ENCODE data around the gene GPR151. TPM values are rescaled to one million over a fixed set of nuclear protein-coding genes. Genes with fewer than 3 reads are reported as not detected.

GPR151 gene
- not detected in 2 replicates for total RNA-seq (2012; rRNA removed)
- not detected in 2 replicates for polyA plus RNA-seq (2012; rRNA removed)
- not detected in 2 replicates for polyA plus RNA-seq (2012; cell fraction: cytosol; rRNA removed)
- not detected in 2 replicates for polyA plus RNA-seq (2012; cell fraction: nucleus; rRNA removed; ENCODE audit: low replicate concordance)
- not detected for Bru-seq, nascent RNA
- not detected for BruChase-seq, experiment 1, labeled RNA remaining after a 6-hour chase
- BruChase-seq, experiment 2, labeled RNA remaining after a 2-hour chase, result not detected
- long read RNA-seq, result 0 reads

GRCh38 chr5:146516151-146516475 is at the start of gene GPR151:
TSS of gene GPR151 (minus strand) at chr5:146516190. CDS start at chr5:146516113, 77 bp downstream.
- H3K27ac ChIP-seq (ENCODE audit: insufficient read depth, low read length), result no peak within 1 kb of the TSS
- H2BK15ac ChIP-seq (ENCODE audit: low read depth, low read length), result no peak within 1 kb of the TSS
- H3K4me1 ChIP-seq (ENCODE audit: control insufficient read depth, insufficient read depth, low read length), result no peaks in the 10 kb centered on the region
- BruUV-seq (replicated peaks), result no TSS peak
- in situ Hi-C loops (cut with MboI; ENCODE audit: low sequenced_read_pairs), result no loop called here
- WGBS, 2 experiments (ENCODE audit: extremely low coverage in 2 of 2, insufficient read length in 1 of 2), result no CpG with 5 or more reads among the region's 3 CpGs
- H4K91ac ChIP-seq (ENCODE audit: insufficient read depth, low read depth, low read length), result no peak within 1 kb of the TSS
- ATAC-seq (ENCODE audit: low read depth) (peak; percentile 79), DNase-seq (peak; percentile 9)
- H3K36me3 ChIP-seq (ENCODE audit: control insufficient read depth, insufficient read depth, low read length), result no peaks in the 10 kb centered on the region
- ChIA-PET POLR2A (ENCODE audit: unreplicated experiment) (no interaction called here), CTCF (interaction anchor here (1.5 kb wide), 1 partner anchor 16 kb away, joined by 6 read pairs; no protein-coding TSS in a partner anchor)
- H3K9me3 ChIP-seq (ENCODE audit: control insufficient read depth, insufficient read depth, low read length), result no peaks in the 10 kb centered on the region
- no peak within 1 kb of the TSS for H2BK20ac ChIP-seq (ENCODE audit: low read depth, low read length)
- H3K9ac ChIP-seq (ENCODE audit: low read depth, low read length), result no peak within 1 kb of the TSS
- H3K79me1 ChIP-seq (ENCODE audit: low read depth in 1 of 2, low read length in 2 of 2), result no peaks in the 10 kb centered on the region
- no peak within 1 kb of the TSS for H4K8ac ChIP-seq (ENCODE audit: low read depth in 2 of 2, low read length in 2 of 2)
- H3K4me3 ChIP-seq (ENCODE audit: insufficient read depth, low read depth, low read length), result no peak within 1 kb of the TSS
- H2BK5ac ChIP-seq (ENCODE audit: low read depth, low read length, poor library complexity, severe bottlenecking), result no peak within 1 kb of the TSS
- no peaks in the 10 kb centered on the region for H4K20me1 ChIP-seq (ENCODE audit: insufficient read depth, low read length)
- dilution Hi-C loops (cut with HindIII; ENCODE audit: low sequenced_read_pairs, unreplicated experiment), result no loop called here
- intact Hi-C loops (cut with micrococcal nuclease), result no loop called here
- no peaks in the 10 kb centered on the region for H3K27me3 ChIP-seq (ENCODE audit: control insufficient read depth, insufficient read depth, low read length)
- TF ChIP-seq MAZ (IDR thresholded peaks at IDR 0.05; ENCODE audit: borderline replicate concordance, low read depth, low read length) (no peak), FOS (IDR thresholded peaks at IDR 0.05; ENCODE audit: low read depth, low read length) (no peak), CTCF (conservative IDR thresholded peaks at IDR 0.05; ENCODE audit: low read depth, low read length) (no peak), RCOR1 (IDR thresholded peaks at IDR 0.05; ENCODE audit: insufficient replicate concordance, low read length) (no peak), BHLHE40 (IDR thresholded peaks at IDR 0.05; ENCODE audit: low read depth, low read length) (no peak), MAFK (IDR thresholded peaks at IDR 0.05; ENCODE audit: low read depth, low read length) (no peak), POLR2A (IDR thresholded peaks at IDR 0.05; ENCODE audit: low read depth, low read length) (no peak), RFX5 (IDR thresholded peaks at IDR 0.05; ENCODE audit: low read depth, low read length) (no peak), RAD21 (IDR thresholded peaks at IDR 0.05; ENCODE audit: low read length) (no peak), CHD1 (IDR thresholded peaks at IDR 0.05; ENCODE audit: low read depth, low read length) (no peak), CEBPB (IDR thresholded peaks at IDR 0.05; ENCODE audit: low read depth, low read length) (no peak), SMC3 (IDR thresholded peaks at IDR 0.05; ENCODE audit: low read depth, low read length) (no peak), NFE2L2 (IDR thresholded peaks at IDR 0.05; ENCODE audit: low read depth, low read length) (no peak), MXI1 (IDR thresholded peaks at IDR 0.05; ENCODE audit: borderline replicate concordance, low read depth, low read length) (no peak)
- TF ChIP-seq, protein P1, sequence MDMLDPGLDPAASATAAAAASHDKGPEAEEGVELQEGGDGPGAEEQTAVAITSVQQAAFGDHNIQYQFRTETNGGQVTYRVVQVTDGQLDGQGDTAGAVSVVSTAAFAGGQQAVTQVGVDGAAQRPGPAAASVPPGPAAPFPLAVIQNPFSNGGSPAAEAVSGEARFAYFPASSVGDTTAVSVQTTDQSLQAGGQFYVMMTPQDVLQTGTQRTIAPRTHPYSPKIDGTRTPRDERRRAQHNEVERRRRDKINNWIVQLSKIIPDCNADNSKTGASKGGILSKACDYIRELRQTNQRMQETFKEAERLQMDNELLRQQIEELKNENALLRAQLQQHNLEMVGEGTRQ (IDR thresholded peaks at IDR 0.05; ENCODE audit: low read depth, low read length), result no peak
- TF ChIP-seq, protein P2, sequence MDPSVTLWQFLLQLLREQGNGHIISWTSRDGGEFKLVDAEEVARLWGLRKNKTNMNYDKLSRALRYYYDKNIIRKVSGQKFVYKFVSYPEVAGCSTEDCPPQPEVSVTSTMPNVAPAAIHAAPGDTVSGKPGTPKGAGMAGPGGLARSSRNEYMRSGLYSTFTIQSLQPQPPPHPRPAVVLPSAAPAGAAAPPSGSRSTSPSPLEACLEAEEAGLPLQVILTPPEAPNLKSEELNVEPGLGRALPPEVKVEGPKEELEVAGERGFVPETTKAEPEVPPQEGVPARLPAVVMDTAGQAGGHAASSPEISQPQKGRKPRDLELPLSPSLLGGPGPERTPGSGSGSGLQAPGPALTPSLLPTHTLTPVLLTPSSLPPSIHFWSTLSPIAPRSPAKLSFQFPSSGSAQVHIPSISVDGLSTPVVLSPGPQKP (IDR thresholded peaks at IDR 0.05; ENCODE audit: borderline replicate concordance, low read depth, low read length), result no peak
- H3K9me1 ChIP-seq (ENCODE audit: insufficient read depth, low read length), result no peaks in the 10 kb centered on the region; the same call in 1 of the 2 replicates
- no peak within 1 kb of the TSS for H3K14ac ChIP-seq (replicated peaks; ENCODE audit: low read depth, low read length)
- H3K18ac ChIP-seq (ENCODE audit: low read depth, low read length), result no peak within 1 kb of the TSS
- no peak within 1 kb of the TSS for H2AK9ac ChIP-seq (replicated peaks; ENCODE audit: low read depth, low read length, poor library complexity)
- H3K56ac ChIP-seq (ENCODE audit: extremely low read depth, insufficient read depth, low read length), result no peak within 1 kb of the TSS
- no peak within 1 kb of the TSS for H3K4ac ChIP-seq (ENCODE audit: low read depth, low read length)
- no peak within 1 kb of the TSS for H2AFZ ChIP-seq (replicated peaks; ENCODE audit: low read length, poor library complexity)
- H4K5ac ChIP-seq (ENCODE audit: low read depth, low read length), result no peak within 1 kb of the TSS
- no peak within 1 kb of the TSS for H3K4me2 ChIP-seq (ENCODE audit: low read depth, low read length)
- no peak within 1 kb of the TSS for H2BK120ac ChIP-seq (ENCODE audit: low read depth, low read length)
- H2AK5ac ChIP-seq (ENCODE audit: low read depth, low read length), result no peak within 1 kb of the TSS
- no peak within 1 kb of the TSS for H3K23ac ChIP-seq (ENCODE audit: low read depth, low read length)
